NCI-H510A treated with DMSO at 0.1 percent for 48 hours (cell line): ENCODE data around the gene CYSLTR1.
"Not testable (repeated sequence)": the region's sequence is repeated elsewhere in the genome, so short reads cannot be mapped to it uniquely, and the experiment has no call there.

Source experiments
- DNase-seq: peaks from one replicate; lab custom pipeline; 2025; lab: John Stamatoyannopoulos, UW

Gene CYSLTR1

GRCh38 chrX:78327370-78328086, at the start of gene CYSLTR1:
Gene CYSLTR1 (minus strand): TSS chrX:78327611. CDS start chrX:78273746, 53,865 bp downstream.
- no peak for DNase-seq

GRCh38 chrX:78377186-78377585, 49.8 kb upstream of the CYSLTR1 start:
- DNase-seq: no peak

GRCh38 chrX:78375894-78376293, 48.5 kb upstream of the CYSLTR1 start:
- no peak for DNase-seq

- no peak for DNase-seq
Observed at GRCh38 chrX:78366576-78366975, 39.2 kb upstream of the CYSLTR1 start.

GRCh38 chrX:78357342-78358055, 30.1 kb upstream of the CYSLTR1 start:
- no peak for DNase-seq

GRCh38 chrX:78333521-78333920, 6.1 kb upstream of the CYSLTR1 start:
- DNase-seq: no peak

GRCh38 chrX:78331708-78332107, 4.3 kb upstream of the CYSLTR1 start:
- DNase-seq: no peak

GRCh38 chrX:78330540-78330939, 3.1 kb upstream of the CYSLTR1 start:
- no peak for DNase-seq

GRCh38 chrX:78330068-78330467, 2.7 kb upstream of the CYSLTR1 start:
- no peak for DNase-seq

GRCh38 chrX:78329486-78329885, 2.1 kb upstream of the CYSLTR1 start:
- no peak for DNase-seq

- DNase-seq: no peak
Observed at GRCh38 chrX:78326401-78326800, 1.0 kb downstream of the CYSLTR1 start.

- DNase-seq: no peak
Observed at GRCh38 chrX:78322863-78323262, 4.5 kb downstream of the CYSLTR1 start.

- DNase-seq: no peak
Observed at GRCh38 chrX:78321809-78322208, 5.6 kb downstream of the CYSLTR1 start.

- no peak for DNase-seq
Observed at GRCh38 chrX:78316265-78316664, 11.1 kb downstream of the CYSLTR1 start.

- DNase-seq: no peak
Observed at GRCh38 chrX:78315745-78316144, 11.7 kb downstream of the CYSLTR1 start.

GRCh38 chrX:78314561-78314960, 12.8 kb downstream of the CYSLTR1 start:
- DNase-seq: no peak

- DNase-seq: no peak
Observed at GRCh38 chrX:78313526-78313925, 13.9 kb downstream of the CYSLTR1 start.

- no peak for DNase-seq
Observed at GRCh38 chrX:78307665-78308064, 19.7 kb downstream of the CYSLTR1 start.

- DNase-seq: no peak
Observed at GRCh38 chrX:78303086-78303485, 24.3 kb downstream of the CYSLTR1 start.

GRCh38 chrX:78300933-78301332, 26.5 kb downstream of the CYSLTR1 start:
- not testable (repeated sequence) for DNase-seq

GRCh38 chrX:78283511-78283910, 43.9 kb downstream of the CYSLTR1 start:
- no peak for DNase-seq

- no peak for DNase-seq
Observed at GRCh38 chrX:78237127-78237526, 90.3 kb downstream of the CYSLTR1 start.

GRCh38 chrX:78226047-78226446, 101.4 kb downstream of the CYSLTR1 start:
- not testable (repeated sequence) for DNase-seq
